Fibroblast of the conjunctiva (primary cell): ENCODE results near the gene WIPF3.
A peak's percentile ranks its signal among the peaks of the same experiment; 100 is the strongest.

Experiments used
- DNase-seq: peaks from one replicate; pipeline ENCODE4 v3.0.0-alpha.2; 2010; ENCODE audit warnings: low read depth

The WIPF3 gene

GRCh38 chr7:29847916-29848315 is 41.6 kb downstream of the WIPF3 start:
- no peak for DNase-seq

DNA sequence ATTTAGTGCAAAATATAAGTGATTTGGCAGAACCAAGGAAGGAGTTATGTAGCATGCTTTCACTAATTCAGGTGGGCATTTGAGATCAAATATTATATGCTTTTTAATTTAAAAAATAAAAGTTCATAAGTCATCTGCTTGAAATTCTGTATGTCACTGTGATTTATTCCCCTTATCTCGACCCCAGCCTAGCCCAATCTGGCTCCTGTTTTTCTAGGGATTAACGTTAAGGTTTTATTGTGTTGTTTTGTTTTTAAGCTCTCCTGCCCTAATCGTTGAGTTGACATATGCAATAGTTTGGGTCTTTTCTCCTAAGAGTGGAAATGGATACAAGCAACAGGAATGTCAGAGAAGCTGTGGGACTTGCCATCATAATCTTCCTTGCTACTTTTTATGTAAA is 42.6 kb downstream of the WIPF3 start:
- DNase-seq: no peak

DNA sequence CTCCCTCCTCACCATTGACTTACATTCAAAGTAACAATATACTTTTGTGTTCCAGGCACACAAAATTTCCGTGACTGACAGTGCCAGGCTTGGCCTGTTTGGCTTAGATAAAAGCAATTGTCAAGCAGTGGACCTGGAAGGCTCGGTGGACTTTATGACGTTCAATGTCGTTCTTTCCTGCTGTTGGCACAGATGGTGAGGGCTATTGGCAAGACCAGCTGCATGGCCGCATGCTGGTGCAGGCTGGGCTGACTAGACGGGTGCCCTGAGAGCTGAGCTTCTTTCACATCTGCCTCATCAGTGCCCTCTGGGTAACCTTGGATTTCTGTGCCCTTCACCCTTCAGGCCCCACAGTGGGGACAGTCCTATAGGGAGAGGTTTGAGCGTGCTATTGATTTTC is 45.2 kb downstream of the WIPF3 start:
- no peak for DNase-seq

DNA sequence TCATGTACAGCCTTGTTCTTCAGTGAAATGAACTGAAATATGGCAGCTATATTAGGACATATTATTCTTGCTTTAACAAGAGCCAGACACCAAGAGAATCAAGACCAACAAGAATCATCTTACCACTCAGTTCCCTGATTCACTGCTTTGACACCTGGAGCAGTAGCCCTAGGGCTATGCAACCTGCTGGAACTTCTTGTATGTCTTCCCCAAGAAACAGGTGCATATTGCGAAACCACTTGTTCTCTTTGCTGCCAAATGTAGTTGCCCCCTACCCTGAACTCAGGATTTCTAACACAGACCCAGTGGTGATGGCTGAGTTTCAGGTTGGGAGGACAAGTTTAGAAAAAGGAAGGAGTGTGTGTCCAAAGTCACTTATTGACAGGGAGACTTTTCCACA is 46.1 kb downstream of the WIPF3 start:
- DNase-seq: no peak

DNA sequence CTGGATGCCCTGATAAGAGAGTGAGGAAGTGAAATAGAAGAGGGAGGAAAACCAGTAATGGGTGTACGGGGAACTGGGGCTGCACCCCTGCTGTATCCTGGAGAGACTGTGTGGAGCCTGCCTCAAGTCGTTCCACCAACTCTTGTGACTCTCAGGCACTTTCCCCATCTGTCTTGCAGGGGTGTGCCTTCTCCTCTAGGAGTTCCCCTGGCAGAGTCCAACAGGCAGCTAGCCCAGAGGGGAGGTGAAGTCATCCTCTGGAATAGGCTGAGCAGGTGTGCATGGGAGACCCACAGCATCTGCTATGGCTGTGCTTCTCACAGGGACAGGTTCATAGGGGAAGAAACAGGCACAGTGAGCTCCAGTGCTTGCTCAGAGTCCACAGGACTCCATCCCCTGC is 46.8 kb downstream of the WIPF3 start:
- DNase-seq: no peak

GRCh38 chr7:29853789-29854188 is 47.5 kb downstream of the WIPF3 start:
- DNase-seq: no peak

DNA sequence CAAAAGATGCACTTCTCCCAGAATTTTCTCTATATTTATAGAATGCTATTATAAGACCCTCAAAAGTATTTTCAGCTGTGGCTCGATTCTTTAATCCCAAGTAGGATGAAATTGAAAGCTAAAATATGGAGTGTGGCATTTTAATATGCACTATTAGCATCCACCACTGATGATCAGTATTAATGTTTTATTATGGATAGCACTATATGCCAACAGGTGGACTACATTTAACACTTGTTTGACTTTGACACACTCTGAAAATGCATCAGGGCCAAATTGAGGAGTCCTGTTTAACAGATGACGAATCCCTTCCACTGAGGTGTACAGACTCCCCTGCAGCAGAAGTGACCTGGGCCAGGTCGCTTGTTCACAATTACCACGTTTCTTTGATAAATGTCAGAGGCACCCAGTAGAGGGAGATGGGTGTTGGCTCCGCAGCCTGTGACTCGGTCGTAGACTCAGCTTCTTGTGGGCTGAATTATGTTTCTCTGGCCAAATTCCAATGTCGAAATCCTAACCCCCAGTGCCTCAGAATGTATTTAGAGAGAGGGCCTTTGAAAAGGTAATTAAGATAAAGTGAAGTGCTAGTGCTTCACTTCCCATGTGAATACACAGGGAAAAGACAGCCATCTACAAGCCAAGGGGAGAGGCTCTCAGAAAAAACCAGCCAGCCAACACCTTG is 48.1 kb downstream of the WIPF3 start:
- no peak for DNase-seq

GRCh38 chr7:29857654-29858053 is 51.3 kb downstream of the WIPF3 start:
- no peak for DNase-seq

- no peak for DNase-seq
Observed at GRCh38 chr7:29858191-29858951, 52.1 kb downstream of the WIPF3 start.

- DNase-seq: no peak
Observed at GRCh38 chr7:29859104-29859503, 52.8 kb downstream of the WIPF3 start.

DNA sequence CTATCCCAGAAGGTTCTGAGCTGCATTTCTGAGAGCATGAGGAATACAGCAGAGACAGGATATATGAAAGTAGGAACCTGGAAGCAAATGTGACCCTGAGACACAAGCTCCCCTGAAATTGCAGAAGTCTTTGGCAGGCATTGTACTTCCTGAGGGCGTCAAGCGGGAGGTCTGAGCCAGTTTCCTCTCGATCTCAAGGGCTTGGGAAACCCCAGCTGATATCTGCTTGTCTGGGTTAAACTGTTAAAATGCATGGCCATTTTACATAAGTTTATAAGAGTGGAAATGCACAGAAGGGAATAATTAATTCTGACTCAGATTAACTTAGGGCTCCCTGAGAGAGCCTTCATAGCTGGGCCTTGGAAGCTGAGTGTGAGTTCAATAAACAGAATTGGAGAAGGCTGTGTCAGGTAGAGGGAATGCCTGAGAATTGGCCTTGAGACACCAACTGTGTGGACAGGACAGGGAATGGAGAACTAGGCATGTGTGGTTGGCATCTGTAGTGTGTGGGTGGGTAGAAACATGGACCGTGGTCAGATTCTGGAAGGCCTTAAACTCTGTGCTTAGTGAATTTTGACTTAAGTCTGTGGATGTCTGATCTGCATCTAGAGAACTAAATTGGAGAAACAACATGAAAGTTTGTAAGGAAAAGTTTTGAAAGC is 53.3 kb downstream of the WIPF3 start:
- DNase-seq: no peak

DNA sequence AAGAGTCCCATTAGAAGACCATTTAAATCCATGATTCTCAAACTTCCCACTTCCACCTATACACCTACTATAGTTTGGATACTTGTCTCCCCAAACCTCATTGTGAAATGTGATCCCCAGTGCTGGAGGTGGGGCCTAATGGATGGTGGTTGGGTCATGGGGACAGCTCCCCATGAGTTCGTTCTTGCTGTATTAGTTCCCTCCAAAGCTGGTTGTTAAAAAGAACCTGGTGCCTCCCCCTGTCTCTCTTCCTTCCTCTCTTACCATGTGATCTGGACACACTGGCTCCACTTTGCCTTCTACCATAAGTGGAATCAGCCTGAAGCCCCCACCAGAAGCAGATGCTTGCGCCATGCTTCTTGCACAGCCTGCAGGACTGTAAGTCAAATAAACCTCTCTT is 53.9 kb downstream of the WIPF3 start:
- DNase-seq: no peak

DNA sequence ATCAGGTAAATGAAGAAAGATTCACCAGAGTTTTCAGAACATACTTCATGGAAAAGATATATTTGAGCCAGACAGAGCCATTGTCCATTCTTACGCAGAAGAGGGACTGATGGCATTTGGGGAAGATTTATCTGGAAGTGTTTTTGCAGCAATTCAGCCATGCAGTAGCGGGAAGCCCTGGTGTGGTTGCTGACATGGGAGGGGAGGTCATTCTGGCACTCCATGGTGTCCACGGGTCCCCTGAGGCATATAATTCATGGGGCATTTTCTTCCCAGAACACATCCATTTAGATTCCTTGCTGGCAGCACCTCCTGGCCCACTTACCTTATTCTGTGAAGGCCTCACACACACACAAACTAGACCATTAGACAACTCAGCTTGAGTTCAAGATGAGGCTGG is 55.6 kb downstream of the WIPF3 start:
- DNase-seq: no peak

- DNase-seq: no peak
Observed at GRCh38 chr7:29864656-29865055, 58.3 kb downstream of the WIPF3 start.

- DNase-seq: peak; percentile 61
Observed at GRCh38 chr7:29865526-29865925, 59.2 kb downstream of the WIPF3 start.

- DNase-seq: no peak
Observed at GRCh38 chr7:29866490-29866930, 60.2 kb downstream of the WIPF3 start.

DNA sequence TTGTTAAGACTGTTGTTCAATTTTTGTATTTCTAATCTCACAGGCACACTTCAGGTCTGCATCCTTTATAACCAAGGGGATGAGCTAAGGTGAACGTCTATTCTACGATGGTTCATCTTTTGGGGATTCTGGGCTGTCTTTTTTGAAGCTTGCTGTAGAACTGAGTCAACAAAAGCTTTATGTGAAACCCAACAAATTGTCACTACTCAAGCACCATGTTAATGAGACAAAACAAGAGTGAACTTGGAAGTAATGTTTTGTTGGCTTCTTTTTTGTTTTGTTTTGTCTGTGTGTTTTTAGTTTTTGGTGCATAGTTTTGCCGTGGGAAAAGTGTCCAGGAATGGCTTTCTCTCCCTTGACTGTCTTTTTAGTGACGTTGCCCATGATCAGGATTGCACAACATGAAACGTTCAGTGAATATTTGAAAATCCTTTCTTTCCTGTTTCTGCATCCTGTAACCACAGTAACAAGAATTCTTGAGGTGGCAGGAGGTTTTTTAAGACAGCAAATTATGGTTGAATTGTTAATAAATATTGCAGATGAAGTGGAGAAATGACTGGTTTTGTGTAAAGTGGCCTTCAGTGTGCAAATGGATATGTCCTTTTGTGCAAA is 65.6 kb downstream of the WIPF3 start:
- no peak for DNase-seq

DNA sequence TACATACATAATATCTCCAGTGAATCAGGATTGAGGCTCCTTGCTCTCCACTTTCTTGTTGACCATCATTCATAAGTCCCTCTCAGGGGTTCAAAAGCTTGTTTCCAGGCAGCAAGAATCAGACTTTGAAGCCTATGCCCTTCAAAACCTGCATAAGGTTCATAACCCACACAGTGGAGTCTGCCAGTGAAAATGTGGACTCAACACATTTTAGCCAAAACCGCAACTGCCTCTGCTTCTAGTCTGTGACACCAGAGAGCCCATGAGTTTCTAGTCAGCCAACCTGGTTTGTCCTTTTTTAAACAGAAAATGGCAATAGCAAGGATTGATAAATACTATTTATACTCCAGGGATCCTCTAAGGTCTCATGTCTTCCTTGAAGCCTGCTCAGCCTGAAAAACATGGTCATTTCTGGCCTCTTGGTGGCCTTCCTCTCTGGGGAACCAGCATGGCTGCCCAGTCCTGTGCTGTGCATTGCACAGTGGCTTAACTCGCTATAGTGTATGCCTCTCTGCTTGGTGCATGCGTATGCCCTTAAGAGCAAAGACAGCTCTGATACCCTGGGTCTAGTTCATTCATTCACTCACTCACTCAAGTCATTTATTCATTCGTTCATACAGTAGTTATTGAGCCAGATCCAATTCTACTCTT is 67.5 kb downstream of the WIPF3 start:
- DNase-seq: no peak

GRCh38 chr7:29875741-29876140 is 69.4 kb downstream of the WIPF3 start:
- no peak for DNase-seq

- no peak for DNase-seq
Observed at GRCh38 chr7:29877196-29877595, 70.9 kb downstream of the WIPF3 start.

DNA sequence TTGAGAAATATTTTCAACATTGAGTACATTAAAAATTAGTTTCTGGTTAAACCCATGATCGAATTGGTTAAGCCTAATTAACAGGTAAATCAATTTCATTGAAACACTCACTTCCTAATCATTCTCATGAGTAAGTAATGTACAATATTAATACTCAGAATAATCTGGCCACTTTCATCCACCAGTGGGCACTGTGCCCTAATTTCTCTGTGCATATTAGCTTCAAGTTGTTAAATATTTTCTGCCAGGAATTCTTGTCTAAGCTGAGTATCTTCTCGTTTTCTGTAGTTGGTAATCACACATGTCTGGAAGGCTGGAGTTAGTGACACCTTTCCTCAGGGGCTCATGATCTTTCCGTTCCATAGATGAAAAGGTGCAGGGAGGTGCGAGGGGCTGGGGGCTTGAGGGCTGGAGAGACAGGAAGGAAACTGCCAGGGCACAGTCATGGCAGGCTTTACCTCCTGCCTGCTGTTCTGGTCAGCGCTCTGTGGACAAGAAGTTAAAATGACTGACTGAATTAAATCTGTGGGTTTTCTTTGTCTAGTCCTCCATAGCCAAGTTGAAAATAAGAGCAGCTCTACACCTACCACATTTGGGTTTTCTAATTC is 71.9 kb downstream of the WIPF3 start:
- DNase-seq: no peak

DNA sequence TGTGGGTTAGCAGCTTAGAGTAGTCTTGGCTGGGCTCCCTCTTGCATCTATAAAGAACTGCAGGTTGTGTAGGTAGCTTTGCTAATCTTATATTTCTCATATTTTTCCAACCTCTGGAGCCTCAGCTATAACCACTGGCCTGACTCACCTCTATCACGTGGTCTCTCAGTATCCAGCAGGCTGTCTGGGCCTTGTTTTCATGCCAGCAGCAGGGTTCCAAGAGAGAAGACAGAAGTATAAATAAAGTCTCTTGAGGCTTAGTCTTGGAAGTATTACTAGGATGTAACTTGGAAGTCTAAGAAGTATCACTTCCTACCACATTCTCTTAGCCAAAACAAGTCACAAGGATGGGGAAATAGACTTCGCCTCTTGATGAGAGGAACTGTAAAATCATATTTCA is 73.3 kb downstream of the WIPF3 start:
- no peak for DNase-seq
